ENCODE measurements around the gene OR6S1.

DNA sequence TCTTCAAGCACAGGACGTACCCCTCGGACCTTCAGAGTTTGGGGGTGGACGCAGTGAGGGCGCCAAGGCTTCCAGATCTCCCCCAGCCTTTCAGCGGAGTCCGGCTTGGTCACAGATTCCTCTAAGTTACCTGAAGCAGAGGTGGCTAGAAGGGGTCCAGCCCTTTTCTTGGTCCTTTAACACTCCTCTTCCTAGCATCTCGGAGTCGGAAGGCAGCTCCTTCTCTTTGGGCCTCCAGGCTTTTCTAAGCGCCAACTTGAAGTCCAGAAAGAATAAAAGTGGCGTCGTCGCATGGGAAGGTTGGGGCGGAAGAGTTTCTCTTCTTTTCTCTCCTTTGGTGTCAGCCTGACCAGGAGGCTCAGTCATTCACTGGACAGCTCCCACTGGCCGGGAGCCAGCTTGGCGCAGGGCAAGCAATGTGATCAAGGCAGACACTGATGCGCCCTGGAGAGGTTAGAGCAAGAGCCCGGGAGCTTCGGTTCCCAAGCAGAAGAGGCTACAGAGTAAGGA, 9.6 kb downstream of the OR6S1 start:
- TF ChIP-seq, protein P1, sequence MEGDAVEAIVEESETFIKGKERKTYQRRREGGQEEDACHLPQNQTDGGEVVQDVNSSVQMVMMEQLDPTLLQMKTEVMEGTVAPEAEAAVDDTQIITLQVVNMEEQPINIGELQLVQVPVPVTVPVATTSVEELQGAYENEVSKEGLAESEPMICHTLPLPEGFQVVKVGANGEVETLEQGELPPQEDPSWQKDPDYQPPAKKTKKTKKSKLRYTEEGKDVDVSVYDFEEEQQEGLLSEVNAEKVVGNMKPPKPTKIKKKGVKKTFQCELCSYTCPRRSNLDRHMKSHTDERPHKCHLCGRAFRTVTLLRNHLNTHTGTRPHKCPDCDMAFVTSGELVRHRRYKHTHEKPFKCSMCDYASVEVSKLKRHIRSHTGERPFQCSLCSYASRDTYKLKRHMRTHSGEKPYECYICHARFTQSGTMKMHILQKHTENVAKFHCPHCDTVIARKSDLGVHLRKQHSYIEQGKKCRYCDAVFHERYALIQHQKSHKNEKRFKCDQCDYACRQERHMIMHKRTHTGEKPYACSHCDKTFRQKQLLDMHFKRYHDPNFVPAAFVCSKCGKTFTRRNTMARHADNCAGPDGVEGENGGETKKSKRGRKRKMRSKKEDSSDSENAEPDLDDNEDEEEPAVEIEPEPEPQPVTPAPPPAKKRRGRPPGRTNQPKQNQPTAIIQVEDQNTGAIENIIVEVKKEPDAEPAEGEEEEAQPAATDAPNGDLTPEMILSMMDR (IDR thresholded peaks at IDR 0.05) = no peak
- TF ChIP-seq, protein P2, sequence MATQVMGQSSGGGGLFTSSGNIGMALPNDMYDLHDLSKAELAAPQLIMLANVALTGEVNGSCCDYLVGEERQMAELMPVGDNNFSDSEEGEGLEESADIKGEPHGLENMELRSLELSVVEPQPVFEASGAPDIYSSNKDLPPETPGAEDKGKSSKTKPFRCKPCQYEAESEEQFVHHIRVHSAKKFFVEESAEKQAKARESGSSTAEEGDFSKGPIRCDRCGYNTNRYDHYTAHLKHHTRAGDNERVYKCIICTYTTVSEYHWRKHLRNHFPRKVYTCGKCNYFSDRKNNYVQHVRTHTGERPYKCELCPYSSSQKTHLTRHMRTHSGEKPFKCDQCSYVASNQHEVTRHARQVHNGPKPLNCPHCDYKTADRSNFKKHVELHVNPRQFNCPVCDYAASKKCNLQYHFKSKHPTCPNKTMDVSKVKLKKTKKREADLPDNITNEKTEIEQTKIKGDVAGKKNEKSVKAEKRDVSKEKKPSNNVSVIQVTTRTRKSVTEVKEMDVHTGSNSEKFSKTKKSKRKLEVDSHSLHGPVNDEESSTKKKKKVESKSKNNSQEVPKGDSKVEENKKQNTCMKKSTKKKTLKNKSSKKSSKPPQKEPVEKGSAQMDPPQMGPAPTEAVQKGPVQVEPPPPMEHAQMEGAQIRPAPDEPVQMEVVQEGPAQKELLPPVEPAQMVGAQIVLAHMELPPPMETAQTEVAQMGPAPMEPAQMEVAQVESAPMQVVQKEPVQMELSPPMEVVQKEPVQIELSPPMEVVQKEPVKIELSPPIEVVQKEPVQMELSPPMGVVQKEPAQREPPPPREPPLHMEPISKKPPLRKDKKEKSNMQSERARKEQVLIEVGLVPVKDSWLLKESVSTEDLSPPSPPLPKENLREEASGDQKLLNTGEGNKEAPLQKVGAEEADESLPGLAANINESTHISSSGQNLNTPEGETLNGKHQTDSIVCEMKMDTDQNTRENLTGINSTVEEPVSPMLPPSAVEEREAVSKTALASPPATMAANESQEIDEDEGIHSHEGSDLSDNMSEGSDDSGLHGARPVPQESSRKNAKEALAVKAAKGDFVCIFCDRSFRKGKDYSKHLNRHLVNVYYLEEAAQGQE (IDR thresholded peaks at IDR 0.05; ENCODE audit: insufficient read depth in 1 of 2, low read depth in 2 of 2, low read length in 1 of 2) = peak; percentile 81 to 90
- TF ChIP-seq POLR2AphosphoS5 (IDR thresholded peaks at IDR 0.05; ENCODE audit: low read depth, low read length) = no peak
